K562 (cell line): Measurements from ENCODE around the gene RPL22. TPM values are rescaled to one million over a fixed set of nuclear protein-coding genes. Genes with fewer than 3 reads are reported as not detected.

Source experiments
- HSF4 ChIP-seq: fragments of 250-450 bp; sonication (Bioruptor Pico); IDR thresholded peaks from 2 replicates; pipeline ENCODE4 v2.1.2; 2022; ENCODE audit warnings: mild to moderate bottlenecking, moderate library complexity, borderline replicate concordance
- IRF2 ChIP-seq: sonication (generic); formaldehyde crosslinking; IDR thresholded peaks from 2 replicates; pipeline ENCODE4 v1.8.1; 2022; ENCODE audit warnings: mild to moderate bottlenecking, missing genetic modification reagents
- KHSRP ChIP-seq: fragments of 450-650 bp; IDR thresholded peaks from 2 replicates; pipeline ENCODE4 v1.6.1; 2017
- MCM3 ChIP-seq: fragments of 450-650 bp; IDR thresholded peaks from 2 replicates; pipeline ENCODE4 v1.6.1; 2016
- PPARD ChIP-seq: fragments of 250-450 bp; sonication (Bioruptor Pico); IDR thresholded peaks from 2 replicates; pipeline ENCODE4 v1.8.0; 2022; ENCODE audit warnings: inconsistent platforms, mild to moderate bottlenecking, moderate library complexity
- RAD21 ChIP-seq, 2 experiments: fragments of 250-450 bp in 1 of 2; fragments of 450-650 bp in 1 of 2; sonication (Bioruptor Pico) in 1 of 2; formaldehyde crosslinking in 1 of 2; IDR thresholded peaks in 1 of 2; conservative IDR thresholded peaks in 1 of 2; 2 replicates each; pipeline versions ENCODE4 v1.4.0 to v1.8.0; 2020 to 2022; ENCODE audit warnings: mild to moderate bottlenecking in 2 of 2, moderate library complexity in 1 of 2
- SMAD3 ChIP-seq: fragments of 450-650 bp; formaldehyde crosslinking; conservative IDR thresholded peaks from 2 replicates; pipeline ENCODE4 v1.4.0; 2020; ENCODE audit warnings: mild to moderate bottlenecking
- SRSF3 ChIP-seq: fragments of 200-400 bp; formaldehyde crosslinking; IDR thresholded peaks from 2 replicates; pipeline ENCODE4 v1.6.1; 2016; ENCODE audit warnings: mild to moderate bottlenecking, low read length, moderate library complexity; ENCODE audit not compliant: insufficient read depth
- YY1 ChIP-seq, 3 experiments: IDR thresholded peaks; 2 replicates each; pipeline ENCODE4 v1.6.1; 2011; ENCODE audit warnings: low read length in 2 of 3, mild to moderate bottlenecking in 2 of 3, moderate library complexity in 2 of 3, borderline replicate concordance in 1 of 3, control low read depth in 1 of 3, low read depth in 1 of 3; ENCODE audit not compliant: insufficient read depth in 3 of 3, insufficient replicate concordance in 2 of 3, control insufficient read depth in 1 of 3, insufficient read length in 1 of 3; ENCODE audit errors: extremely low read depth in 1 of 3
- polyA plus RNA-seq, 8 experiments: library from polyadenylated mRNA; depleted of rRNA in 4 of 8; stranded (reverse) in 5 of 8; unstranded in 3 of 8; fragments of >200 nt; fragmentation: Nextera tagmentation in 2 of 8; fragmentation: Illumina TruSeq in 1 of 8; extraction: Ambion mirVana in 2 of 8; extraction: Trizol in 1 of 8; gene quantifications; 2 replicates each; pipeline versions ENCODE4 v1.2.1 to v1.2.3, GENCODE V29; 2011 to 2014; ENCODE audit warnings: inconsistent platforms in 1 of 8, missing spikeins in 1 of 8
- total RNA-seq, 7 experiments: library from RNA; depleted of rRNA in 6 of 7; stranded (reverse); fragments of >200 nt in 6 of 7; fragmentation: Illumina TruSeq in 2 of 7; extraction: Trizol in 2 of 7; gene quantifications; 2 replicates each; pipeline versions ENCODE4 v1.2.1 to v1.2.3, GENCODE V29; 2011 to 2021; ENCODE audit warnings: low replicate concordance in 1 of 7
- TF ChIP-seq, protein P1 (sequence below), 3 experiments: fragments of 200-800 bp in 1 of 3; fragments of 250-450 bp in 1 of 3; fragments of 450-650 bp in 1 of 3; sonication (Bioruptor Pico) in 1 of 3; sonication (Bioruptor generic) in 1 of 3; formaldehyde crosslinking in 1 of 3; IDR thresholded peaks; 2 replicates each; pipeline versions ENCODE4 v1.6.1 to v1.8.0; 2016 to 2022; ENCODE audit warnings: mild to moderate bottlenecking in 2 of 3, missing genetic modification characterization in 2 of 3, missing compliant biosample characterization in 1 of 3, moderate library complexity in 1 of 3
- TF ChIP-seq, protein P2 (sequence below): fragments of 450-650 bp; IDR thresholded peaks from 2 replicates; pipeline ENCODE4 v1.6.1; 2016; ENCODE audit warnings: missing biosample characterization, missing genetic modification characterization
- TF ChIP-seq, protein P3 (sequence below), 2 experiments: fragments of 450-650 bp in 1 of 2; sonication (generic) in 1 of 2; formaldehyde crosslinking in 1 of 2; IDR thresholded peaks in 1 of 2; conservative IDR thresholded peaks in 1 of 2; 2 replicates each; pipeline versions ENCODE4 v1.6.1 to v1.8.1; 2016 to 2023; ENCODE audit warnings: mild to moderate bottlenecking in 2 of 2, moderate library complexity in 2 of 2, inconsistent platforms in 1 of 2, missing genetic modification reagents in 1 of 2
- TF ChIP-seq, protein P4 (sequence below), 2 experiments: fragments of 450-650 bp in 1 of 2; IDR thresholded peaks; 2 replicates each; pipeline ENCODE4 v1.6.1; 2011 to 2017; ENCODE audit warnings: low read depth in 2 of 2, antibody characterized with exemption in 1 of 2, borderline replicate concordance in 1 of 2, low read length in 1 of 2, mild to moderate bottlenecking in 1 of 2, mixed read lengths in 1 of 2; ENCODE audit not compliant: control insufficient read depth in 1 of 2
- TF ChIP-seq, protein P5 (sequence below): fragments of 450-650 bp; formaldehyde crosslinking; IDR thresholded peaks from 2 replicates; pipeline ENCODE4 v1.4.0; 2020; ENCODE audit warnings: mild to moderate bottlenecking, moderate library complexity

Gene RPL22
- total and polyA plus RNA-seq, 9 of the 15 experiments (the other 6 are each of a cell fraction or from before 2014, with no cell fraction given): 467 to 1,165 (median 607) TPM

DNA sequence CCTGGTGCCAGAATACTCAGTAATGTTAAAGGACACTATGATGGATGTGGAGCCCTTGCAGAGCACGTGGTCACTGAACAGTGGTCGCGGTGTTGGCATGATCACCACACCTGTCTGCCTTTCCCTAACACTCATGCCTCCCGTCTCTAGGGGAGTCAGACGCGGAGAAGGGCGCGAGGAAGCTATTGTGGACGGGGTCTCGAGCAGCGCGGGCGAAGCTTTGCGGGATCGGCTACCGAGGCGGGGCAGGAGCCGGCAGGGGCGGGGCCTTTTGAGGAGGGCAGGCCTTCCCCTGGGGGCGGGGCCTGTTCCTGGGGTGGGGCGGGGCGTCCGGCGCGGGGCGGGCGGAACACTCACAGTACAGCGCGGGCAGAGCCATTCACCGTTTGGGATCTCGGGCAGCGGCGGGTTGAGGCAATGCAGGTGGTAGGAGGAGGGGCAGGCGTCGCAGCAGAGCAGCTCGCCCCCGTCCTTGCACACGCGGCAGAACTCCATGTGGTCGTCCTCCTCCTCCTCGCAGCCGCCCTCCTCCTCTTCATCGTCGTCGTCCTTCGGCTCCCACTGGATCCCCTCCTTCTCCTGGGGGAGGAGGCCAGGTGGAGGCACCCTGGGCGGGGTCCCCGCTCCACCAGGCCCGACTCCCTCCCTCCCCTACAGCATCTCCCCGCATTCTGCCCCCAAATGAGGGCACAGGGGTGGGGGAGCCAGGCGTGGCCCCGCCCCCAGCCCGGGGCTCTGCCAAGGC, 50.7 kb downstream of the RPL22 start (continued):
- TF ChIP-seq IRF2 (CRISPR knock-in tag) (no peak), RAD21 (CRISPR knock-in tag; conservative IDR thresholded peaks at IDR 0.05 in 1 of 2, IDR thresholded peaks at IDR 0.05 in 1 of 2) (no peak), HSF4 (no peak), SRSF3 (no peak), KHSRP (no peak), PPARD (CRISPR knock-in tag) (no peak), MCM3 (no peak), YY1 (IDR thresholded peaks at IDR 0.05; ENCODE audit: borderline replicate concordance in 1 of 3, control insufficient read depth in 1 of 3, extremely low read depth in 1 of 3, insufficient read depth in 3 of 3, insufficient read length in 1 of 3, insufficient replicate concordance in 2 of 3, low read depth in 1 of 3, low read length in 2 of 3) (no peak), SMAD3 (no peak)
- TF ChIP-seq, protein P1, sequence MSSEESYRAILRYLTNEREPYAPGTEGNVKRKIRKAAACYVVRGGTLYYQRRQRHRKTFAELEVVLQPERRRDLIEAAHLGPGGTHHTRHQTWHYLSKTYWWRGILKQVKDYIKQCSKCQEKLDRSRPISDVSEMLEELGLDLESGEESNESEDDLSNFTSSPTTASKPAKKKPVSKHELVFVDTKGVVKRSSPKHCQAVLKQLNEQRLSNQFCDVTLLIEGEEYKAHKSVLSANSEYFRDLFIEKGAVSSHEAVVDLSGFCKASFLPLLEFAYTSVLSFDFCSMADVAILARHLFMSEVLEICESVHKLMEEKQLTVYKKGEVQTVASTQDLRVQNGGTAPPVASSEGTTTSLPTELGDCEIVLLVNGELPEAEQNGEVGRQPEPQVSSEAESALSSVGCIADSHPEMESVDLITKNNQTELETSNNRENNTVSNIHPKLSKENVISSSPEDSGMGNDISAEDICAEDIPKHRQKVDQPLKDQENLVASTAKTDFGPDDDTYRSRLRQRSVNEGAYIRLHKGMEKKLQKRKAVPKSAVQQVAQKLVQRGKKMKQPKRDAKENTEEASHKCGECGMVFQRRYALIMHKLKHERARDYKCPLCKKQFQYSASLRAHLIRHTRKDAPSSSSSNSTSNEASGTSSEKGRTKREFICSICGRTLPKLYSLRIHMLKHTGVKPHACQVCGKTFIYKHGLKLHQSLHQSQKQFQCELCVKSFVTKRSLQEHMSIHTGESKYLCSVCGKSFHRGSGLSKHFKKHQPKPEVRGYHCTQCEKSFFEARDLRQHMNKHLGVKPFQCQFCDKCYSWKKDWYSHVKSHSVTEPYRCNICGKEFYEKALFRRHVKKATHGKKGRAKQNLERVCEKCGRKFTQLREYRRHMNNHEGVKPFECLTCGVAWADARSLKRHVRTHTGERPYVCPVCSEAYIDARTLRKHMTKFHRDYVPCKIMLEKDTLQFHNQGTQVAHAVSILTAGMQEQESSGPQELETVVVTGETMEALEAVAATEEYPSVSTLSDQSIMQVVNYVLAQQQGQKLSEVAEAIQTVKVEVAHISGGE (CRISPR knock-in tag; IDR thresholded peaks at IDR 0.05): no peak
- TF ChIP-seq, protein P2, sequence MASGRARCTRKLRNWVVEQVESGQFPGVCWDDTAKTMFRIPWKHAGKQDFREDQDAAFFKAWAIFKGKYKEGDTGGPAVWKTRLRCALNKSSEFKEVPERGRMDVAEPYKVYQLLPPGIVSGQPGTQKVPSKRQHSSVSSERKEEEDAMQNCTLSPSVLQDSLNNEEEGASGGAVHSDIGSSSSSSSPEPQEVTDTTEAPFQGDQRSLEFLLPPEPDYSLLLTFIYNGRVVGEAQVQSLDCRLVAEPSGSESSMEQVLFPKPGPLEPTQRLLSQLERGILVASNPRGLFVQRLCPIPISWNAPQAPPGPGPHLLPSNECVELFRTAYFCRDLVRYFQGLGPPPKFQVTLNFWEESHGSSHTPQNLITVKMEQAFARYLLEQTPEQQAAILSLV (tag): no peak
- TF ChIP-seq, protein P3, sequence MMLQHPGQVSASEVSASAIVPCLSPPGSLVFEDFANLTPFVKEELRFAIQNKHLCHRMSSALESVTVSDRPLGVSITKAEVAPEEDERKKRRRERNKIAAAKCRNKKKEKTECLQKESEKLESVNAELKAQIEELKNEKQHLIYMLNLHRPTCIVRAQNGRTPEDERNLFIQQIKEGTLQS (IDR thresholded peaks at IDR 0.05): no peak
- TF ChIP-seq, protein P3 (CRISPR knock-in tag; conservative IDR thresholded peaks at IDR 0.05): no peak
- TF ChIP-seq, protein P4, sequence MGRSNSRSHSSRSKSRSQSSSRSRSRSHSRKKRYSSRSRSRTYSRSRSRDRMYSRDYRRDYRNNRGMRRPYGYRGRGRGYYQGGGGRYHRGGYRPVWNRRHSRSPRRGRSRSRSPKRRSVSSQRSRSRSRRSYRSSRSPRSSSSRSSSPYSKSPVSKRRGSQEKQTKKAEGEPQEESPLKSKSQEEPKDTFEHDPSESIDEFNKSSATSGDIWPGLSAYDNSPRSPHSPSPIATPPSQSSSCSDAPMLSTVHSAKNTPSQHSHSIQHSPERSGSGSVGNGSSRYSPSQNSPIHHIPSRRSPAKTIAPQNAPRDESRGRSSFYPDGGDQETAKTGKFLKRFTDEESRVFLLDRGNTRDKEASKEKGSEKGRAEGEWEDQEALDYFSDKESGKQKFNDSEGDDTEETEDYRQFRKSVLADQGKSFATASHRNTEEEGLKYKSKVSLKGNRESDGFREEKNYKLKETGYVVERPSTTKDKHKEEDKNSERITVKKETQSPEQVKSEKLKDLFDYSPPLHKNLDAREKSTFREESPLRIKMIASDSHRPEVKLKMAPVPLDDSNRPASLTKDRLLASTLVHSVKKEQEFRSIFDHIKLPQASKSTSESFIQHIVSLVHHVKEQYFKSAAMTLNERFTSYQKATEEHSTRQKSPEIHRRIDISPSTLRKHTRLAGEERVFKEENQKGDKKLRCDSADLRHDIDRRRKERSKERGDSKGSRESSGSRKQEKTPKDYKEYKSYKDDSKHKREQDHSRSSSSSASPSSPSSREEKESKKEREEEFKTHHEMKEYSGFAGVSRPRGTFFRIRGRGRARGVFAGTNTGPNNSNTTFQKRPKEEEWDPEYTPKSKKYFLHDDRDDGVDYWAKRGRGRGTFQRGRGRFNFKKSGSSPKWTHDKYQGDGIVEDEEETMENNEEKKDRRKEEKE (IDR thresholded peaks at IDR 0.05; ENCODE audit: borderline replicate concordance in 1 of 2, control insufficient read depth in 1 of 2, low read depth in 2 of 2, low read length in 1 of 2): no peak
- TF ChIP-seq, protein P5, sequence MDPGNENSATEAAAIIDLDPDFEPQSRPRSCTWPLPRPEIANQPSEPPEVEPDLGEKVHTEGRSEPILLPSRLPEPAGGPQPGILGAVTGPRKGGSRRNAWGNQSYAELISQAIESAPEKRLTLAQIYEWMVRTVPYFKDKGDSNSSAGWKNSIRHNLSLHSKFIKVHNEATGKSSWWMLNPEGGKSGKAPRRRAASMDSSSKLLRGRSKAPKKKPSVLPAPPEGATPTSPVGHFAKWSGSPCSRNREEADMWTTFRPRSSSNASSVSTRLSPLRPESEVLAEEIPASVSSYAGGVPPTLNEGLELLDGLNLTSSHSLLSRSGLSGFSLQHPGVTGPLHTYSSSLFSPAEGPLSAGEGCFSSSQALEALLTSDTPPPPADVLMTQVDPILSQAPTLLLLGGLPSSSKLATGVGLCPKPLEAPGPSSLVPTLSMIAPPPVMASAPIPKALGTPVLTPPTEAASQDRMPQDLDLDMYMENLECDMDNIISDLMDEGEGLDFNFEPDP (CRISPR knock-in tag): no peak
